Trophoblast cell (in vitro differentiated cells and primary cell): ENCODE data around the gene MTHFD1L.
"Not testable (repeated sequence)": the region's sequence is repeated elsewhere in the genome, so short reads cannot be mapped to it uniquely, and the experiment has no call there.

Source experiments
- DNase-seq, 2 donors: peaks; one replicate each; pipeline ENCODE4 v3.0.0-alpha.2; 2016
- H2AFZ ChIP-seq: 2 replicates; pipeline ENCODE4 v1.6.1; 2013; ENCODE audit warnings: low read length, moderate library complexity, mild to moderate bottlenecking; ENCODE audit not compliant: insufficient read depth, poor library complexity
- H2AK5ac ChIP-seq: 2 replicates; pipeline ENCODE4 v1.6.1; 2013; ENCODE audit warnings: mild to moderate bottlenecking, low read length
- H2BK120ac ChIP-seq: 2 replicates; pipeline ENCODE4 v1.6.1; 2013; ENCODE audit warnings: low read length, mild to moderate bottlenecking, moderate library complexity; ENCODE audit not compliant: insufficient read depth, poor library complexity
- H2BK12ac ChIP-seq: 2 replicates; pipeline ENCODE4 v1.6.1; 2013; ENCODE audit warnings: mild to moderate bottlenecking, low read length, moderate library complexity
- H2BK5ac ChIP-seq: 2 replicates; pipeline ENCODE4 v1.6.1; 2013; ENCODE audit warnings: low read length, low read depth, moderate library complexity, mild to moderate bottlenecking; ENCODE audit not compliant: poor library complexity
- H3K14ac ChIP-seq: 2 replicates; pipeline ENCODE4 v1.6.1; 2013; ENCODE audit warnings: mild to moderate bottlenecking, low read length
- H3K18ac ChIP-seq: 2 replicates; pipeline ENCODE4 v1.6.1; 2013; ENCODE audit warnings: mild to moderate bottlenecking, low read length
- H3K23ac ChIP-seq: 2 replicates; pipeline ENCODE4 v1.6.1; 2013; ENCODE audit warnings: low read length
- H3K27ac ChIP-seq: 2 replicates; pipeline ENCODE4 v1.5.1; 2013; ENCODE audit warnings: low read depth, mild to moderate bottlenecking, inconsistent platforms, low read length, moderate library complexity
- H3K27me3 ChIP-seq: 2 replicates; pipeline ENCODE4 v1.6.1; 2013; ENCODE audit warnings: inconsistent platforms, mild to moderate bottlenecking, low read length, moderate library complexity; ENCODE audit not compliant: insufficient read depth
- H3K36me3 ChIP-seq, 2 experiments: 1 replicate in 1 of 2; 2 replicates in 1 of 2; pipeline ENCODE4 v1.6.1; 2013; ENCODE audit warnings: low read length in 2 of 2, mild to moderate bottlenecking in 2 of 2, moderate library complexity in 1 of 2; ENCODE audit not compliant: insufficient read depth in 2 of 2, control insufficient read depth in 1 of 2
- H3K4ac ChIP-seq: 2 replicates; pipeline ENCODE4 v1.6.1; 2013; ENCODE audit warnings: low read depth, mild to moderate bottlenecking, low read length, moderate library complexity
- H3K4me1 ChIP-seq, 2 experiments: 1 replicate in 1 of 2; 2 replicates in 1 of 2; pipeline ENCODE4 v1.6.1; 2013; ENCODE audit warnings: low read length in 2 of 2, mild to moderate bottlenecking in 2 of 2, moderate library complexity in 1 of 2; ENCODE audit not compliant: insufficient read depth in 2 of 2, control insufficient read depth in 1 of 2
- H3K4me2 ChIP-seq: 2 replicates; pipeline ENCODE4 v1.6.1; 2013; ENCODE audit warnings: inconsistent platforms, mild to moderate bottlenecking, low read length, moderate library complexity
- H3K4me3 ChIP-seq: 2 replicates; pipeline ENCODE4 v1.5.1; 2013; ENCODE audit warnings: mild to moderate bottlenecking, low read depth, low read length, inconsistent platforms
- H3K79me1 ChIP-seq: one replicate; pipeline ENCODE4 v1.6.1; 2013; ENCODE audit warnings: low read length
- H3K79me2 ChIP-seq: 2 replicates; pipeline ENCODE4 v1.6.1; 2013; ENCODE audit warnings: low read length, mild to moderate bottlenecking; ENCODE audit not compliant: control insufficient read depth, insufficient read depth, poor library complexity
- H3K9ac ChIP-seq: 2 replicates; pipeline ENCODE4 v1.6.1; 2013; ENCODE audit warnings: mild to moderate bottlenecking, low read length
- H3K9me3 ChIP-seq: 2 replicates; pipeline ENCODE4 v1.6.1; 2013; ENCODE audit warnings: low read depth, mild to moderate bottlenecking, control low read depth, inconsistent platforms, low read length; ENCODE audit not compliant: insufficient read depth
- H4K12ac ChIP-seq: 2 replicates; pipeline ENCODE4 v1.6.1; 2013; ENCODE audit warnings: low read depth, mild to moderate bottlenecking, low read length, moderate library complexity
- H4K8ac ChIP-seq: 2 replicates; pipeline ENCODE4 v1.6.1; 2013; ENCODE audit warnings: low read depth, mild to moderate bottlenecking, low read length, moderate library complexity
- H4K91ac ChIP-seq: one replicate; pipeline ENCODE4 v1.6.1; 2013; ENCODE audit warnings: low read depth, mild to moderate bottlenecking, low read length, moderate library complexity
- WGBS: extraction: QIAGEN DNeasy Blood & Tissue Kit; methylation state at CpG from one replicate; pipeline ENCODE4 v1.1.7; 2013; ENCODE audit warnings: missing lambda C conversion rate; ENCODE audit not compliant: insufficient read length, insufficient coverage; ENCODE audit errors: extremely low coverage; 5-methylcytosine and 5-hydroxymethylcytosine counted together

Gene MTHFD1L

GRCh38 chr6:151040888-151041521, 175.5 kb downstream of the MTHFD1L start:
- not testable (repeated sequence) for H3K4me3 ChIP-seq, H3K23ac ChIP-seq, H3K9ac ChIP-seq, H3K18ac ChIP-seq, H3K79me2 ChIP-seq, H4K12ac ChIP-seq, H3K4me2 ChIP-seq, H3K9me3 ChIP-seq, H3K27me3 ChIP-seq, H2AFZ ChIP-seq, H4K8ac ChIP-seq, H3K4ac ChIP-seq, H2AK5ac ChIP-seq, H3K36me3 ChIP-seq
- peaks cover 21% of the 10 kb centered on the region for H3K79me1 ChIP-seq
- peak overlapping the region; percentile 34 for H2BK120ac ChIP-seq
- H3K4me1 ChIP-seq = peaks cover 12 to 18% of the 10 kb centered on the region in 2 experiments
- peak overlapping the region; percentile 26 for H3K14ac ChIP-seq
- H4K91ac ChIP-seq = peak overlapping the region; percentile 46
- H2BK5ac ChIP-seq = peak overlapping the region; percentile 21
- no CpG with 5 or more reads among the region's 12 CpGs for WGBS
- DNase-seq = peak; percentile 94 to 97
- H3K27ac ChIP-seq = peak overlapping the region; percentile 84
- peak overlapping the region; percentile 33 for H2BK12ac ChIP-seq

- Histone ChIP-seq H3K36me3 (peaks cover 2 to 5% of the 10 kb centered on the region in 2 experiments), H3K4me3 (no peak overlapping the region), H2BK5ac (peak overlapping the region; percentile 45), H2AK5ac (no peak overlapping the region), H3K27ac (peak overlapping the region; percentile 68), H3K27me3 (no peaks in the 10 kb centered on the region), H3K79me2 (no peaks in the 10 kb centered on the region), H3K9ac (no peak overlapping the region), H3K14ac (no peak overlapping the region), H3K79me1 (peaks cover 21% of the 10 kb centered on the region), H3K4me2 (no peak overlapping the region), H4K91ac (peak overlapping the region; percentile 33), H2BK12ac (peak overlapping the region; percentile 19), H2AFZ (no peak overlapping the region), H4K8ac (no peak overlapping the region), H3K23ac (no peak overlapping the region), H3K9me3 (no peaks in the 10 kb centered on the region), H3K18ac (no peak overlapping the region), H2BK120ac (peak overlapping the region; percentile 21), H4K12ac (no peak overlapping the region), H3K4ac (no peak overlapping the region), H3K4me1 (peaks cover 12 to 18% of the 10 kb centered on the region in 2 experiments)
- WGBS = no CpG with 5 or more reads among the region's 5 CpGs
- DNase-seq = no peak
Measured at GRCh38 chr6:151041686-151042085, 176.2 kb downstream of the MTHFD1L start.

- H3K27me3 ChIP-seq, H3K4me3 ChIP-seq, H3K18ac ChIP-seq, H3K9ac ChIP-seq, H2BK120ac ChIP-seq, H2AFZ ChIP-seq, H4K8ac ChIP-seq, H4K12ac ChIP-seq, H3K9me3 ChIP-seq, DNase-seq, H2BK5ac ChIP-seq, H3K36me3 ChIP-seq, H3K14ac ChIP-seq, H3K27ac ChIP-seq, H3K4ac ChIP-seq, H3K23ac ChIP-seq, H3K79me2 ChIP-seq, H3K4me2 ChIP-seq, H2AK5ac ChIP-seq: not testable (repeated sequence)
- Histone ChIP-seq H3K79me1 (peaks cover 21% of the 10 kb centered on the region), H4K91ac (peak overlapping the region; percentile 64), H3K4me1 (peaks cover 12 to 18% of the 10 kb centered on the region in 2 experiments), H2BK12ac (peak overlapping the region; percentile 54)
- WGBS = no CpG with 5 or more reads among the region's 6 CpGs
Measured at GRCh38 chr6:151042911-151043330, 177.4 kb downstream of the MTHFD1L start.

- no peak overlapping the region for H3K4ac ChIP-seq
- no peak overlapping the region for H3K18ac ChIP-seq
- H3K27me3 ChIP-seq = no peaks in the 10 kb centered on the region
- H3K36me3 ChIP-seq = peaks cover 4 to 11% of the 10 kb centered on the region in 2 experiments
- peak overlapping the region; percentile 21 for H2AK5ac ChIP-seq
- no peak overlapping the region for H3K23ac ChIP-seq
- peaks cover 19% of the 10 kb centered on the region for H3K79me1 ChIP-seq
- H3K4me3 ChIP-seq = no peak overlapping the region
- H4K12ac ChIP-seq = no peak overlapping the region
- H2BK12ac ChIP-seq = peak overlapping the region; percentile 75
- peaks cover 12 to 18% of the 10 kb centered on the region in 2 experiments for H3K4me1 ChIP-seq
- DNase-seq = no peak
- H3K9me3 ChIP-seq = no peaks in the 10 kb centered on the region
- peak overlapping the region; percentile 70 for H2BK120ac ChIP-seq
- peak overlapping the region; percentile 81 for H4K91ac ChIP-seq
- no peak overlapping the region for H2AFZ ChIP-seq
- no peak overlapping the region for H3K4me2 ChIP-seq
- H2BK5ac ChIP-seq = no peak overlapping the region
- H3K14ac ChIP-seq = no peak overlapping the region
- no CpG with 5 or more reads among the region's 4 CpGs for WGBS
- no peak overlapping the region for H4K8ac ChIP-seq
- H3K9ac ChIP-seq = no peak overlapping the region
- H3K79me2 ChIP-seq = no peaks in the 10 kb centered on the region
- H3K27ac ChIP-seq = no peak overlapping the region
Measured at GRCh38 chr6:151043944-151044343, 178.4 kb downstream of the MTHFD1L start.
